ENCODE results near the gene SMIM29.

The SMIM29 gene

GRCh38 chr6:34240329-34241248 lies 8.2 kb downstream of the SMIM29 start:
- no peak for DNase-seq

GRCh38 chr6:34239893-34240292 lies 8.9 kb downstream of the SMIM29 start:
- DNase-seq = no peak

- DNase-seq = no peak
Observed at GRCh38 chr6:34239500-34239825, 9.3 kb downstream of the SMIM29 start.

- DNase-seq = no peak
Observed at GRCh38 chr6:34238585-34239499, 10.0 kb downstream of the SMIM29 start.

- peak; percentile 45 for DNase-seq
Observed at GRCh38 chr6:34237722-34238584, 10.9 kb downstream of the SMIM29 start.

GRCh38 chr6:34237316-34237721 lies 11.5 kb downstream of the SMIM29 start:
- no peak for DNase-seq

GRCh38 chr6:34236443-34237315 lies 12.1 kb downstream of the SMIM29 start, which contains the start of gene HMGA1:
TSS of gene HMGA1 (plus strand) at chr6:34236873. CDS start at chr6:34240781, 3,908 bp downstream.
- DNase-seq = peak; percentile 91

- DNase-seq = peak; percentile 18
Observed at GRCh38 chr6:34236131-34236442, 12.7 kb downstream of the SMIM29 start.

- DNase-seq = peak; percentile 94
Observed at GRCh38 chr6:34235307-34236130, 13.3 kb downstream of the SMIM29 start.

- no peak for DNase-seq
Observed at GRCh38 chr6:34234667-34235306, 14.0 kb downstream of the SMIM29 start.

GRCh38 chr6:34233867-34234266 lies 14.9 kb downstream of the SMIM29 start:
- no peak for DNase-seq

- no peak for DNase-seq
Observed at GRCh38 chr6:34232901-34233300, 15.9 kb downstream of the SMIM29 start.

- no peak for DNase-seq
Observed at GRCh38 chr6:34231566-34232336, 17.1 kb downstream of the SMIM29 start.

GRCh38 chr6:34230653-34231371 lies 18.0 kb downstream of the SMIM29 start:
- DNase-seq = no peak

- no peak for DNase-seq
Observed at GRCh38 chr6:34229877-34230276, 18.9 kb downstream of the SMIM29 start.

GRCh38 chr6:34227761-34228421 lies 20.9 kb downstream of the SMIM29 start:
- no peak for DNase-seq

- DNase-seq = no peak
Observed at GRCh38 chr6:34226731-34227586, 21.8 kb downstream of the SMIM29 start.
